ENCODE results near the gene MFSD6. TPM values are rescaled to one million over a fixed set of nuclear protein-coding genes. Genes with fewer than 3 reads are reported as not detected.
"Not testable (repeated sequence)": the region's sequence is repeated elsewhere in the genome, so short reads cannot be mapped to it uniquely, and the experiment has no call there.

MFSD6 gene
- 10 to 100 TPM; 13.5 to 20.8 TPM for total RNA-seq
- long read RNA-seq, donor 1, full-length matches to known transcripts = 4 of 5 reads
- long read RNA-seq, donor 1, partial matches to known transcripts = 0 of 5 reads
- long read RNA-seq, donor 1, other reads (novel, unspliced or antisense) = 1 of 5 reads
- long read RNA-seq, donor 2, partial matches to known transcripts = 2 of 3 reads
- long read RNA-seq, donor 2, other reads (novel, unspliced or antisense) = 1 of 3 reads

DNA sequence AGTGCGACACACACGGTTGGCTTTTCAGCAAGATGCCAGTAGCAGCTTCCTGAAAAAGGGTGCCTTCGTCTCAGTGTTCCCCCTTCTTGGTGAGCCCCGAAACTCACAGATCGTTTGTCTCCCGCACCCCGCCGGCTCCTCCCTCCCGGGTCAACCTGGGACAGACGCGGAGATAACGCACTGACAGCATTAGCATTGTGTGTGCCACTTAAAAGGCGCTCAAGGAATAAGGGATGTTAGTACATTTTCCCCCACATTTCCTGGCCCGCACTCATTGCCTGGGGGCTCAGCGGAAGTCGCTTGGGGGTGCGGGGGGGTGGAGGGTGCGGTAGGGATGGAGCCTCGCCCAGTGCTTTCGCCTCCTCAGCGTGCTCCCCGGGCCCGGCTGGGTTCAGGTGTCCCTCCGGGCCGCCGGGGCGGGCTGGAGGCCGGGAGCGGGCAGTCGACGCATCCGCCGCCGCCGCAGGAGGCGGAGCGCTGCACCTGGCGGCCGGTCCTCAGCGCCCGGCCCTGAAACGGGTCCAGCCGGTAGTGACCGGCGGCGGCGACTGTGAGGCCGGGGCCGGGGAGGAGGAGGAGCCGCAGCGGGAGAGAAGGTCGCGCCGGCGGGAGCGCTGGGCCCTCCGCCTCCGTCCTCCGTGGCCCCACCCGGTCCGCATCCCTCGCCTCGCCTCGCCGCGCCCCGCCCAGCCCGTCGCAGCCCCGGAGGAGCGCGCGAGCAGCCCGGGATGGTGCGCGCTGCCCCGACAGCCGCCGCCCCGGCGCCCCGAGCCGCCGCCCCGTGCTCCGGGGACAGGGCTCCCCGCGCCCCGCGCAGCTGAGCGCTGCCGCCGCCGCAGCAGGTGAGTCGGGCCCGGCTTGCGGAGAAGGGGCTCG lies at the start of gene MFSD6:
Gene MFSD6, plus strand, starts transcription at position 694 of the 876 bp plus-strand sequence. CDS start 27,675 bp downstream, outside the sequence.
- peak; percentile 86 for DNase-seq (ENCODE audit: low spot score)
- intact Hi-C loops (cut with DNase I) = no loop called here

DNA sequence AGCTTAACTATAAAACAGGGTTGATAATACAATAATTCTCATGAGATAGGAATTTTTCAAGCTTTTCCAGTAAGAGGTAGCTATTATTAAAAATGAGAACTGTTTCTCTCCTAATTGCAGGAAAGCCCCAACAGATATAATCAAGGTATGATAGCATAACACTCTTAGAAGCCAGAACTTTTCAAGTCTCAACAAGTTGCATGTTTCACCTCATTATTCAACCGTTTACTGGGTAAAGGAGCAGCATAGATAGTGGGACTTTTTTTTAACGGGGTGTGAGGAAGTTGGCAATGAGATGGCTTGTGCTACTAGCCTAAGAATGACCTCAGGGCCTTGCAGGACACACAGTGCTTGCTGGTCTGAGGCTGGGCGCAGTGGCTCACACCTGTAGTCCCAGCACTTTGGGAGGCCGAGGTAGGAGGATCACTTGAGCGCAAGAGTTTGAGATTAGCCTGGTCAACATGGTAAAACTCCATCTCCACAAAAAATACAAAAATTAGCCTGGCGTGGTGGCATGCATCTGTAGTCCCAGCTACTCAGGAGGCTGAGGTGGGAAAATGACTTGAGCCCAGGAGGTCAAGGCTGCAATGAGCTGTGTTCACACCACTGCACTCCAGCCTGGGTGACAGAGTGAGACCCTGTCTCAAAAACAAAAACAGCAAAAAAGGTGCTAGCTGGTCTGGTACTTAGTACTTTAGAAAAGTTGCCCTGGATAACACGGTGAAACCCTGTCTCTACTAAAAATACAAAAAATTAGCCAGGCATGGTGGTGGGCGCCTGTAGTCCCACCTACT lies 49.3 kb upstream of the MFSD6 start:
- intact Hi-C loops (cut with DNase I); DNase-seq (ENCODE audit: low spot score): not testable (repeated sequence)

DNA sequence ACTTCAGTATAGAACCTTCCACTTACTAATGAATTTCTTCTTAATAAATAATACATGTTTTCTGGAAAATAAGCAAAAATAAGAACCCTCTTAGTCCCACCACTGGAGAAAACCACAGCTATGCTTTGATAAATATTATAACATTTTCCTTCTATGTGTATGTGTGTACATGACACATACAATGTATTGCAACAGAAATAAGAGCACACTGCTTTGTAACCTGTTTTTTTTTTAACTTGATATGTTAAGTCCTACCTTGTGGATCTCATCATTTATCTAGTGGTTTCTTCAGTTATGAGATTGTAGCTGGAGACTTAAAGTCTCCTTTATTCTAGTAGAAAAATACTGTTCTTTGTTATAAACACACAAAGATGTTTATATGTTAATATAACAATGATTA lies 47.6 kb upstream of the MFSD6 start:
- intact Hi-C loops (cut with DNase I) = no loop called here
- DNase-seq (ENCODE audit: low spot score) = no peak

DNA sequence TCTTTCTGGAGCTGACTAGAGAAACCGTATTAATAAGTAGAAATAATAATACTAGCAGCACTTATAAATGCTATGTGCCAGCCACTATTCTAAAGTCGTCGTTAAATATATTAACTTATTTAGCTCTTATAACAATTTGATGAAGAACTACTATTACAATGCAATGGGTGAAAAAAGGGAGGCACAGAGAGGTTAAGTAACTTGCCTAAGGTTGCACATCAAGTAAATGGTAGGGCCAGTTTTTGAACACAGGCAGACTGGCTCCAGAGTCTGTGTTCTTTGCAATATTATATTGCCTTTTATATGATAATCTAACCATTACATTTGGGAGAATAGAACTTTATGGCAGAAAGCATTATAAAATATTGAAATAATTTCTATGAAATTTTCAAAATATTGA lies 47.2 kb upstream of the MFSD6 start:
- no peak for DNase-seq (ENCODE audit: low spot score)
- intact Hi-C loops (cut with DNase I) = no loop called here

DNA sequence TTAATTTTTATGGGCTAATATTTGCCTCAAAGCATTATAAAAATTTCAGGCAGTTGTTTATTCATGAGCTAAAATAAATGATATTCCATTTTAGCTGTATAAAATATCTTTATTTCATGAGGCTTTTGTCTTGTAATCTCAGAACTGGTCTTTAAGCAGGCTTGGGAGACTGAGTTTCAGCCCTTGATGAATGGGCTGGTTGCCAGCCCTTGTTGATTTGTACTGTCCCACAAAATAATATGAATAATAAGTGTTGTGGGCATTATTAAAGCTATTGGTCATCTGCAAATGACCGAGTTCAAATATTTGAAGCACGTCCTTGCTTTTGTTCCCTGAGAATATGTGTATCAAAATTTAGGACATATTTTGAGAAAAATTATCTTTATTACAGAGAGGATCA lies 46.6 kb upstream of the MFSD6 start:
- intact Hi-C loops (cut with DNase I) = no loop called here

DNA sequence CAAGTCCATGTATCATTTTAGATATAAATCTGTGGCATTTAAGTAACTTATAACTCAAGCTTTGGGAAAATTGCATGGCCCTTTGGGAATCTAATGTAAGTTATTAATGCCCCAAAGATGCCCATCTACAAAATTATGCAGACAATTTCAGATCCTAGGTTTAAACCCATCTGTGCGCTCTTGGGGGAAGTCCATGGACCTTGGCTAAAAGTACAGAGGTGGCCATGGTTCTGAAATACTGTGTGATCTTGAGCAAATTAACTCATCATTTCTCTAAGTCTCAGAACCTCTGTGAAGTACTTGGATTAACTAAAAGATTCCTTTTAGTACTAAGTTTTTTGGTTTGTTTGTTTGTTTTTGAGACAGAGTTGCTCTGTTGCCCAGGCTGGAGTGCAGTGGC lies 45.3 kb upstream of the MFSD6 start:
- intact Hi-C loops (cut with DNase I) = no loop called here
- DNase-seq (ENCODE audit: low spot score) = no peak

More for the DNA sequence above, 46.6 kb upstream of the MFSD6 start:
- DNase-seq (ENCODE audit: low spot score) = no peak

DNA sequence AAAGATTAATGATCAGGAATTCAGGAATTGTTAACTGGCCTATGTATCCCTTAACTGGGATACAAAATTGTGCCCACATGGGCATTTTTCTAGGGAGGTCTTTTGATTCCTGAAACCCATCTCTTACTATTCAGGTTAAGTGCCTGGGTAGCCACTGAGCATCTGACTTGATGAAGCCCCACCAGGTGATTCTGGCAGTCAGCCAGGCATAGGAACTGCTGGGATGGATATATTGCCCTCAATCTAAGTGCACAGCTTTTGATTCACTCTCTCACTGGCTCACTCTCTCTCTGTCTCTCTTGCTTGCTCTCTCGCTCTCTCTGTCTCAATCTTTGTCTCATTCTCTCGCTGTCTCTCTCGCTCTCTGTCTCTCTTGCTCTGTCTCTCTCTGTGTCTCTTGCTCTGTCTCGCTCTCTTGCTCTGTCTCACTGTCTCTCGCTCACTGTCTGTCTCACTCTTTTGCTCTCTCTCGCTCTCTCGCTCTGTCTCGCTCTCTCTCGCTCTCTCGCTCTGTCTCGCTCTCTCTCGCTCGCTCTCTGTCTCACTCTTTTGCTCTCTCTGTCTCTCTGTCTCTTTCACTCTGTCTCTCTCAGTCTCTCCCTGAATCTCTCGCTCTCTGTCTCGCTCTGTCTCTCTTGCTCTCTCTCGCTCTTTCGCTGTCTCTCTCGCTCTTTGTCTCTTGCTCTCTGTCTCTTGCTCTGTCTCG lies 42.5 kb upstream of the MFSD6 start:
- intact Hi-C loops (cut with DNase I) = loop anchor here in 1 of 2 donors (2.0 kb wide), 1 partner anchor 41 kb away; no protein-coding TSS in a partner anchor
- no peak for DNase-seq (ENCODE audit: low spot score)

DNA sequence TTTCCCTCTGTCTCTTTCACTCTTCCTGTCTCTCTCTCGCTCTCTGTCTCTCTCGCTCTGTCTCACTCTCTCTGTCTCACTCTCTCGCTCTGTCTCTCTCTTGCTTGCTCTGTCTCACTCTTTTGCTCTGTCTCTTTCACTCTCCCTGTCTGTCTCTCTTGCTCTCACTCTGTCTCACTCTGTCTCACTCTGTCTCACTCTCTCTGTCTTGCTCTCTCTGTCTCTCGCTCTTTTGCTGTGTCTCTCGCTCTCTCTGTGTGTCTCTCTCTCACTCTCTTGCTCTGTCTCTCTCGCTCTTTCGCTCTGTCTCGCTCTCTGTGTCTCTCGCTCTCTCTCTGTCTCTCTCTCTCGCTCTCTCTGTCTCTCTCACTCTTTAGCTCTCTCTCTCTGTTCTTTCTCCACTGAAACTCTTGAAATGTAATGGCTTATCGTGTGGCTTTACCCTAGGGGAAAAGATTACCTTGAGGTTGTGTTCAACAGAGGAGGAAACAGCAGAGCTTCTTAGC lies 41.9 kb upstream of the MFSD6 start:
- intact Hi-C loops (cut with DNase I) = loop anchor here in 1 of 2 donors (2.0 kb wide), 1 partner anchor 42 kb away; no protein-coding TSS in a partner anchor
- no peak for DNase-seq (ENCODE audit: low spot score)

DNA sequence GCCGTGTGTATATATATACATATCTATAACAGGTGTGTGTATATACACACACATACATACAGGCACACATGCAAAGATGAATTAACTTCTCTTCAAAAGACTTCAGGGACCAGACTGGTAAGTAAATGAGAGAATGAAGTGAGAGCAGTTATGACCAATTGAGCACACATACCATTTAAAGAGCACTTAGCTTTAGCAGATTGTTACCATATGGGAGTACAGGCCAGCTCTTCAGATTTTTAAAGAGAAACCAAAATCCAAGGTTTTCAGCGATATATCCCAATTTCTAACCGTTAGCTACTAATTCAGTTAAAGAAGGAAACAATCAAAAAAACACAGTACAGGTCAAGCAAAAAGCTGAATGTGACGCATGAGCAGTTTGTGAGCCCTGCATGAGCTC lies 41.1 kb upstream of the MFSD6 start:
- intact Hi-C loops (cut with DNase I) = loop anchor here in 1 of 2 donors (2.0 kb wide), 1 partner anchor 42 kb away; no protein-coding TSS in a partner anchor
- no peak for DNase-seq (ENCODE audit: low spot score)

DNA sequence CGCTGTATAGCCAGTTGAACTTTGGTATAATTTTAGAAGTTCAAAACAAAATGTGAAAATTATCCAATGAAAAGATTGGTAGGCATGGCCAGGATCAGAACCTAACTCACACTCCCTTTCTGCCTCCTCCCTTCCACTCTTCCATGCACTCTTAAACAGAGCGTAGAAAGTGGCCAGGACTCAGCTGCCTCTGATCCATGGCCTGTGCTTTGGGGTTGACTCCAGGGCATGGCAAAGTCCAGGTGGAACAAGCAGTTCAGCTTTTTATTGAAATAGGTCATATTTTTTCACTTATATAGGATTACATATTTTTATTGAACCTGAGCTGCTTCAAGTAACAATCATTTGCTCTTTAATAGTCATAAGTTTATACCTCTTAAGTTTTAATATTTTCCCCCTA lies 38.5 kb upstream of the MFSD6 start:
- intact Hi-C loops (cut with DNase I) = no loop called here
- no peak for DNase-seq (ENCODE audit: low spot score)

DNA sequence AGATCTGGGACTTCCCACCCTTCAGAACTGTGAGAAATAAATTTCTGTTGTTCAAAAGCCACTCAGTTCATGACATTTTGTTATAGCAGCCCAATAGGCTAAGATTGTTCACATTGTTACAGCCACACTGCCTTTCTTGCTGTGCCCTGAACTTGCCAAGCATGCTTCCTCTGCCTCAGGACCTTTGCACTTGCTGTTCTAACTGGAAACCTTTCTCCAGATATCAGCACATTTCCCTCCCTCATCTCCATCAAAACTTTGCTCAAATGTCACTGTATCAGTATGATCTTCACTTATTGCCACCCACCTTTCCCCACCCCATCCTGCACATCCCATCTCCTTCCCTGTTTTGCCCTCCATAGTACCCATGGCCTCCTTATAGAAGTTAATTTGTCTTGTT lies 32.1 kb upstream of the MFSD6 start:
- no peak for DNase-seq (ENCODE audit: low spot score)
- intact Hi-C loops (cut with DNase I) = no loop called here

DNA sequence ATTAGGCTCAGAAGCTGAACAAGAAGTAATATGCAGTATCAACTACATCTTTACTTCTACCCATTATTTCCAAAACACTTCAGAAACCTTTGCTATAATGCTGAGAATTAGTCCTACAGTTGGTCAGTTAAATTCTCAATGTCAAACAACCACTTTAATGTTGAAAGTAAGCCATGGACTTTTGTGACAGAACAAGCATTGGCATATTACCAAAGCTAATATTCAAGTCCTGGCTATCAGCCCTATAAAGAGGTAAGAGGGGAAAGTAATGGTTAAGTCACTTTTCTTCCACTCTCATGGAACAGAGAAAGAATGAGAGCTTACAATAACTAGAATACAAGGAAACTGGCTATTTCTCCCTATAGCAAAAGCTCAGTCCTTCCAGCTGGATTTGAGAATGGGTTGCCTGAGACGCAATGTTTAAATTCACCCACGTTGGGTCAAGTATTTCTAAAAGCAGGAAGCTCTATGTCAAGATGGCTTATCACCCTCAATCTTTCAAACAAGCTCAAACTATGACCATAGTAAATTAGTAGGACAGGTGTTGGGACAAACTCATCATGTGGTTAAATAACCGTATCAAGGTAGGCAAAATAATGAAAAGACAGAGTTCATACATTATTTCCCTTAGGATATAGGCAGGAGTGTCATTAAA lies 31.4 kb upstream of the MFSD6 start:
- no peak for DNase-seq (ENCODE audit: low spot score)
- intact Hi-C loops (cut with DNase I) = no loop called here

DNA sequence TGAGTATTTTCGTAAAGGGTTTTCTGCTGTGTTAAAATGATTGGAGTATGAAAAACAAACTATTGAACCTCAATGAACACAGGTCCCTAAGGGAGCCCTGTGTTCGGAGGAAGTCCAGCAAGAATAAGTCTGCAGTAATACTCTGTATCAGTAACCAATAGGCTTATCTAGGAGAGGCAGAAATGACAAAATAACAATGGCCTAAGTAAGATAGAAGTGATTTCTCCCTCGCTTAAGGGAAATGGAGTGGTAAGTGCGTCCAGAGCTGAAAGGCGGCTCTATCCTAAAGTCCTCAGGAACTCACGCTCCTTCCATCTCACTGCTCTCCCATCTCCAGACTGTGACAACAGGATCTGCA lies 29.3 kb upstream of the MFSD6 start:
- no peak for DNase-seq (ENCODE audit: low spot score)
- intact Hi-C loops (cut with DNase I) = no loop called here

DNA sequence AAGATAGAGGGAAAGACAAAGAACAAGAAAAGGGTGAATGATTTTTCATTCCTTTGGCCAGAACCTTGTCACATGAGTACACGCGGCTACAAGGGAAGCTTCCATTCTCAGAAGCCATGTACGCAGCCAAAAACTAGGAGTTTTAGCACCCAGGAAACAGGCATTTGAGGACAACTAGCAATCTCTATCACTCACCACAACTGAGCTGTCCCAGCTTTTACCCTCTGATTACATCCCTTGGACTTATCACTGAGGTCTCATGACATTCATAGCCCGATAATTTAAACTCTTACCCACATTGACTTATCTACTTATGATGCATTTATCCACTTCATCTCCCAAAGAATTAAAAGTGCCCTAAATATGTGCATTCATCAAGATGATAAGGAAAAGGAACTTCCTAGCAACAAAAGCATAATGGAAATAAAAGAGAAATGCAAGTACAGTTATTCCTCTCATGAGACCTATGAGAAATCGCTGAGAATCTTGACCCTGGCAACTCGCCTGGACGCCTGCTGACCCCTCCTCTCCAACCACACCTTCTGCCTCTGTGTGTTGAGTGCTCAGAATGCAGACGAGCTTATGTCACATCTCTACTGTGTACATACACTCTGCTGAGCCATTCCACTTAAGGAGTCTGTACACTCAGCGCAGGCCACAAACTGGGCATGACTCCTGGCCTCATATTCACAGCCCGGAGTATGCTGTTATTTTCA lies 28.7 kb upstream of the MFSD6 start:
- no peak for DNase-seq (ENCODE audit: low spot score)
- intact Hi-C loops (cut with DNase I) = no loop called here

DNA sequence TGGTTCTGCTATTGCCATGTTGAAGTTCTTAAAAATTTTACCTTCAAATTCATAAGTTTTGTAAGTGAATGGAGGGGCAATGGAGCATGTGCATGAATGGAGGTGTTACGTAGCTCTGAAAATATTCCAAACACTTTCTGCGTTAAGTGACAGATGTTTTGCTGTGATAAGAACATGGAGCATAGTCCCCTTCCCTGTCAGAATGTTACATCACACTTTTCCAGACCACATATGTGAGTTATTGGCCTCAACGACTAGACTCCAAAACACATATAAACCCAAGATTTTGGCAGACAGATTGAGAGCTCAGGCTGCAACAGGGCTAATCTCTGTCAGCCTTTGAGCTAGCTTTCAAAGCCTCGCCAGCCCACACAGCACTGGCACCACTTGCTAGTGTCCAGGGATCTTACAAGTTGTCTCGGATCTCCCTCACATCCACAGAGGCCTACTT lies 27.2 kb upstream of the MFSD6 start:
- intact Hi-C loops (cut with DNase I) = no loop called here
- no peak for DNase-seq (ENCODE audit: low spot score)

DNA sequence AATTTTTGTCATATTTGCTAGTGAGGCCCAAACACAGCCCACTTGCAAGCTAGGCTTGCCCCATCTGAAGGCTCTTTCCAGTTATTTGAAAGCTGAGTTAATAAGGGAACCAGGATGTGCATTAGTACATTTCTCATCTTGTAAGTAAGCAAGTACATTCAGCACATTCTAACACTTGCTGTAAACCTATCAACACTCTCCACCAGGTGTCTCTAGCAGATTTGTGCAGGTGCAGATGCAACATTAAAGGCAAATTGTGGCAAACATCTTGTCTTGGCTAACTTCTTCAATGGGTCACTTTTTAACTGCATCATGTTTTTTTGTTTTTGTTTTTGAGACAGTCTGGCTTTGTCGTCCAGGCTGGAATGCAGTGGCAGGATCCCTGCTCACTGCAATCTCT lies 25.3 kb upstream of the MFSD6 start:
- intact Hi-C loops (cut with DNase I) = no loop called here
- DNase-seq (ENCODE audit: low spot score) = no peak

DNA sequence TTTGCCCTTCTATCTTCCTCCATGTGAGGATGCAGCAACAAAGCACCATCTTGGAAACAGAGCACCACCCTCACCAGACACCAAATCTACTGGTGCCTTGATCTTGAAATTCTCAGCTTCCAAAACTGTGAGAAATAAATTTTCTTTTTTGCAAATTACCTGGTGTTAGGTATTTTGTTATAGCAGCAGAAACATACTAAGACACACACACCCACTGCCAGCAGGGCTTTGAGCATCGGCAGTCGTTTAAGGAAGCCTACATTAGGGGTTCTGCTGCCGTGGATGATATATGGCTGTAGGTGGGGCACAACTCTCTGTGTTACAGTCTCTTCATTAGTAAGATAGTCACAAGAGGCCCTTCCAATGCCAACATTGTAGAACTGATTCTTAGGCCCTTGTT lies 20.7 kb upstream of the MFSD6 start:
- intact Hi-C loops (cut with DNase I) = no loop called here

DNA sequence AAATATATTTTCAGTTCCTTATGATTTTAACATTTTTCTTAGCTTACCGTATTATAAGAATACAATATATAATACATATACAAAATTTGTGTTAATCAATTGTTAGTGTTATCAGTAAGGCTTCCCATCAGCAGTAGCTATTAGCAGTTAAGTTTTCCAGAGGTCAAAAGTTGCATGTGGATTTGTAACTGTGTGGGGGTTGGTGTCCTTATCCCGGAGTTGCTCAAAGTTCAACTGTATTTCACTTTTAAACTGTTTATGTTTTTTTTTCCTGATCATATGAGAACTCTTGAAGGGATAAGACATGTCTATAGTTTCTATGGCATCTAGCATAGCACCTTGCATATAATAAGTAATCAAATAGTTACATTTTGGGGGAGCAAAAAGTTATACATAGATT lies 11.9 kb upstream of the MFSD6 start:
- intact Hi-C loops (cut with DNase I) = no loop called here

More for the DNA sequence above, 20.7 kb upstream of the MFSD6 start:
- no peak for DNase-seq (ENCODE audit: low spot score)

More for the DNA sequence above, 11.9 kb upstream of the MFSD6 start:
- DNase-seq (ENCODE audit: low spot score) = no peak

Measured in posterior vena cava (tissue), 2 donors.